T-helper 9 cell (primary cell): ENCODE results near the gene TRIM17.

Source experiments
- DNase-seq: peaks from one replicate; pipeline ENCODE4 v3.0.0-alpha.2; 2020

TRIM17 gene

DNA sequence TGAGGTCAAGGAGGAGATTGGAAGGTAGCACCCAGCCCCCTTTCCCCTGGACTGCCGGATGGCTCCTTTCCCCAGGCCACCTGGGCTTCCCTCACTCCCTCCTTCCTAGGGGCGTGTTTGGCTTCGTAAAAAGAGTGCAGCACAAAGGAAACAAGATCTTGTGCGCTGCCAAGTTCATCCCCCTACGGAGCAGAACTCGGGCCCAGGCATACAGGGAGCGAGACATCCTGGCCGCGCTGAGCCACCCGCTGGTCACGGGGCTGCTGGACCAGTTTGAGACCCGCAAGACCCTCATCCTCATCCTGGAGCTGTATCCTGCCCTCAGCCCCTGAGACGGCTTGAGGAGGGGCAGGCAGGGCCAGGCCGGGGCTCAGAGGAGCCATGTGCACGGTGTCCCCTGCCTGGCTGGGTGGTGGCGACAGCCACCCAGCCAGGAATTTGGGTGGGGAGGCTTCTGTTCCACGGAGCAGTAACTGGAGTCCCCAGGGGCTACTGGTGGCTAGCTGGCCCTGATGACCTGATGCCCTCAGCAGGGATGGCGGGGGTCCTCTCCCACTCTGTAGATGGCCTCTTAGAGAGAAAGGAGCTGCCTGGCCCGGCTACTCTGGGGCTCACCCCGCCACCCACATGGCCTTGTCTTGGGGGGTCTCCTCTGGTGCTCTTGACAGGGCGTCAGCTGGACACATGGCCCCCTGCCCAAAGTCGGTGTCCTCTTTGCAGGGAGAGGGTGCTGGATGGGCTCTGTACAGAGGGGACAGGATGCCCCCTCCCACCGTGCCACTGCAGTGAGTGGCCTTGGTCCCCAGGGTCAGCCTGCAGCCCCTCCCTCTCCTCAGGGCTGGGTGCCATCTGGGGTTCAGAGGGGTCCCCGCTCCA lies 49.6 kb downstream of the TRIM17 start:
- no peak for DNase-seq

DNA sequence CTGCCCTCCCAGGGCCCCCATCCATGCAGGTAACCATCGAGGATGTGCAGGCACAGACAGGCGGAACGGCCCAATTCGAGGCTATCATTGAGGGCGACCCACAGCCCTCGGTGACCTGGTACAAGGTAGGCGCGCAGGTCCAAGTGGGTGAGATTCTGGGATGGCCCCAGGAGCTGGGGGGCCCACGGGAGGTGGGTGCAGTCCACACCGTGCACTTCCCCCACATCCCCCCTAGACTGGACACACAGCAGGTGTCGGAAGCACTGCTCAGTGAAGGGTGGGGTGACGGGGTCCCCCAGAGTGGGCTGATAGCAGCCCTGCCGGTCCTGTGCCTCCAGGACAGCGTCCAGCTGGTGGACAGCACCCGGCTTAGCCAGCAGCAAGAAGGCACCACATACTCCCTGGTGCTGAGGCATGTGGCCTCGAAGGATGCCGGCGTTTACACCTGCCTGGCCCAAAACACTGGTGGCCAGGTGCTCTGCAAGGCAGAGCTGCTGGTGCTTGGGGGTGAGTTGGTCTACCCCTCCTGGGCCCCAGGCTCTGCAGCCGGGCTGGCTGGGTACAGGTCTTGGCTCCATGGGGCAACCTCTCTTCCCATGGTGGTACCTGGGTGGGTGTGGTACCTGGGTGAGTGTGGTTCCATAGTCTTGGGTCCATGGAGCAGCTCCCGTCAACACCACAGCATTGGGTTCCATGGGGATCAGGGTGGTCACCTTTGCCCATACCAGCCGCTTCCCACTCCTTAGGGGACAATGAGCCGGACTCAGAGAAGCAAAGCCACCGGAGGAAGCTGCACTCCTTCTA lies 50.4 kb downstream of the TRIM17 start:
- no peak for DNase-seq

DNA sequence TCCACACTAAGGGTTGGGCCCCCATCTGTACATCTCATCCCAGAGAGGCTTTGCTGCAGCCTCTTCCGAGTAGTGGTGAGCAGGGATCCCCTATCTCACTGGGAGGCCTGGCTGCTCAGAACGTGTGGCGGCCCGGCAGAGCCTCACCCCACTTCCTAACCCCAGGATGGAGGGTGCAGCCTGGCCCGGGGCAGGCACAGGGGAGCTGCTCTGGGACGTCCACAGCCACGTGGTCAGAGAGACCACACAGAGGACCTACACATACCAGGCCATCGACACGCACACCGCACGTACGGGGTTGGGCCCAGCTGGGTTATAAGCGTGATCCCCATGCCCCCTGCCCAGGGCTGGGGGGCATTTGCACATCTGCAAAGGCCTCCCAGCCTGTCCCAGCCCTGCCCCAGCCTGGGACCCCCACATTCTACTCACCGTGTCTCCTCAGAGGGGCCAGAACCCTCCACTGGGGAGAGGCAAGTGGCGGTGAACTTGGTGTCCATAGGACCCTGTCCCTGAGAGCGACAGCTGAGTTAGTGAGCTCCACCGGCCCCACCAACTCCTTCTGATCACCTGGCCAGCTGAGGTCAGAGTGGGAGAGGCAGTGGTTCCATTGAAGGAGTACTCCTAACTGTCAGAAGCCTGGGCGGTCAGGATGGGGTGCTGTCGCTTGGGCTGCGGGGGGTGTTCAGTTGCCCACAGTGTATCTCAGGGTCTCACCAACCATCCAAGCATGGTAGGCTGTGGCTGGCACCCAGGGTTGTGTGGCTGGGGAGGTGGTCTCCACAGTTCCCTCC lies 51.2 kb downstream of the TRIM17 start:
- DNase-seq = no peak

DNA sequence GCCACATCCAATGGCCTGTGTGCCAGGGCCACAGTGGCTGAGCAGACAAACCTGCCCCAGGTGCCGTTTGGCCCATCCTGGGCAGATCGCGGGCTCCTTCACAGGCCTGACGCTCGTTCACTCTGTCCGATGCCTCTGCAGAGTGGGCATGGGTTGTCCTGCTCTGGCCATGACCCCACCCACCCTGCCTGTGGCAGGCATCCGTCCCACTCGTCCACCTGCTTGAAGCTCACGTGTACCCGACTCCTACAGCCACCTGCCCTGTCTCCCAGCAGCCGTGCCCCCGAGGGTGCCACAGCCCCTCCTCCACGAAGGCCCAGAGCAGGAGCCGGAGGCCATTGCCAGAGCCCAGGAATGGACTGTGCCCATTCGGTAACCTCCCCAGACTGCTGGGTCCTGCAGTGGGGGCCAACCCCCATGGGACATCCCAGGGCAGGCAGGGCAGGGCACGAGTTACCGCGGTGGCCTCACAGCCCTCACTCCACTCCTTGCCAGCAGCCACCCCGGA lies 51.9 kb downstream of the TRIM17 start:
- no peak for DNase-seq

DNA sequence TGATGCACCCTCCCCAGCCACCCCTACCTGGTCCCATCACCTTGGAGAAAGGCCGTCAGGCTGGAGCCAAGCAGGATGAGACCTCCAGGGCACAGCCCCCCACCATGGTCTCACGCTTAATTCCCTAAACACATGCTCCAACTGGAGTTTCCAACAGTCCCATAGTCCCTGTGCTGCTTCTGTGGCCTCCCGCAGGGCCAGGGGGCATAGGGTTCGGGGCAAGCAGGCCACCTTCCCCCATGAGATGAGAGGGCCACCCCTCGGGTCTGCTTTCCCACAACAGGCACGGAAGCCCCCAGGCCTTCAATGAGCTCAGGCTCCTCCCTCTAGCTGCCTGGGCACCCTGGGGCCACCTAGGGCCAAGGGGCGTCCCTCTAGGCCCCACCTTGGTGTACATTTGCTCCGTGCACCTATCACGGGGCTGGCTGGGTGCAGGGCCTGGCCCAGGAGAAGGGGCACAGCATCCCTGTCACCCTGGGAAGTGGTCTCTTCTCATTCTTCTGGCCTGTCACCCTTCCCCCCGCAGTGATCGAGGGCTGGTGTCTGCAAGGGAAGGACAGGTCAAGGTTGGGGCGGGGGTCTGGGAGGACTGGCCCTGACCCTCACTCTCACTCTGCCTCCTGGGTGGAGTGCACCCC lies 52.5 kb downstream of the TRIM17 start:
- no peak for DNase-seq

DNA sequence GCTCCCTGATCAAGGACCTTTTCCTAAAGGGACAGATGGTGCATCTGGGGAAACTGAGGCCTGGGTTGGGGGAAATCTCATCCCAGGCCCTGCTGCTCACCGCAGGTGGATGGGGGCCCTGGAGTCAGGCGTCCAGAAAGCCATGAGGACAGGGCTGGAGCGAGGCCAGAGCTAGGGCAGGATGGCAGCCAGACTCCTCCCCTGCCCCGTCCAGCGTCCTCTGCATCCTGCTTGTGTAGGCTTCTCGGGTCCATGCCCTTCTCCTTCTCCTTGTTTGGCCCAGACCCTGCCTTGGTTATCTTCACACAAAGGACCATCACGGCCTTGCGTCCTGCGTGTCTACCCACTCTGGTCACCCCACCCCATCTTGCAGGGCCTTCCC lies 53.0 kb downstream of the TRIM17 start:
- no peak for DNase-seq

DNA sequence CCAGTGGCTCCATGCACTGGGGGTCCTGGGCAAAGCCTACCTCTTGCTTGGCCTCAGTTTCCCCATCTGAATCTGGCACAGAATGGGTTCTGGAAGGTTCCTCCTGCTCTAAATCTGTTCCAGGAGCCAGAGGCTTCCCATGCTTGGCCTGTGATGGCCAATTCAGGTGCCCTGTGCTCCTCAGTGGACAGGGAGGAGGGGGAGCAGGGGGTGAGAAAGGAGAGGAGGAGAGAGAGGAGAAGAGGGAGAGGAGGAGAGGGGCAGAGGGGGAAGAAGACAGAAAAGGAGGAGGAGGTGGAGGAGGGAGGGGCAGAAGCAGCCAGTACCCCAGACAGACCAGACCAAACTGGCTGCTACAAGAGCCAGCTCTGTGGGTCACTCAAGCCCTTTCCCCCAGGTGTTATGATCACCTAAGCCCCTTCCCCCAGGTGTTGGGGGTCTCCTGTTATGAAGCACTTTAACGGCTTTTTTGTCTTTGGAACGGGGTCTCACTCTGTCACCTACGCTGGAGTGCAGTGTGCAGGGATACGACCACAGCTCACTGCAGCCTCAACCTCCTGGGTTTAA lies 53.7 kb downstream of the TRIM17 start:
- no peak for DNase-seq

DNA sequence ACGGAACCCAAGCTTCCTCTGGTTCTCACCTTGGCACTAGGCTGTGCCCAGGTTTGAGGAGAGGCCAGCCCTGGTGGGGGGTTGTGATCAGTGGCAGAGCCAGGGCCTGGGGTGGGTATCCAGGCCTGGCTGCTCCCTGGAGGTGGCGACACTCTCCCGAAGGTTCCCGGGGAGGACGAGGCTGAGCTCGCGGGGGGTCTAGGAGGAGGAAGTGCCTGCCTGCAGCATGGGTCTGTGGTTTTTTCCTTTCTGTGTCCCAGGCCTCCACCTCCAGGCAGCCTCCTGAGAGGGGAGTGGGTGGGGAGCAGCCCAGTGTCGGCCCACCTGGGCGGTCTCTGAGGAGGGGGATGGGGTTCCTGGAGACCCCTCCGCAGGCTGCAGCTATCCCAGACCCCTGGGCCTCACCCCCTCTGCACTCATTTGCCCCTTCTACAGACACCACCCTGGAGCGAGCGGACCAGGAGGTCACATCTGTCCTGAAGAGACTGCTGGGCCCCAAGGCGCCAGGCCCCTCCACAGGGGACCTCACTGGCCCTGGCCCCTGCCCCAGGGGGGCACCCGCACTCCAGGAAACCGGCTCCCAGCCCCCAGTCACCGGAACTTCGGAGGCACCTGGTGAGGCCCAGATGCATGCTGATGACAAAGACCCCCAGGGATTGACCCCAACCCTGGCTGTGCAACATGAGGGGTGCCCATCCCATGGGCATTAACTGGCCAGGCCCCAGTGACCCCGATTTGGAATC lies 54.3 kb downstream of the TRIM17 start:
- DNase-seq = no peak

DNA sequence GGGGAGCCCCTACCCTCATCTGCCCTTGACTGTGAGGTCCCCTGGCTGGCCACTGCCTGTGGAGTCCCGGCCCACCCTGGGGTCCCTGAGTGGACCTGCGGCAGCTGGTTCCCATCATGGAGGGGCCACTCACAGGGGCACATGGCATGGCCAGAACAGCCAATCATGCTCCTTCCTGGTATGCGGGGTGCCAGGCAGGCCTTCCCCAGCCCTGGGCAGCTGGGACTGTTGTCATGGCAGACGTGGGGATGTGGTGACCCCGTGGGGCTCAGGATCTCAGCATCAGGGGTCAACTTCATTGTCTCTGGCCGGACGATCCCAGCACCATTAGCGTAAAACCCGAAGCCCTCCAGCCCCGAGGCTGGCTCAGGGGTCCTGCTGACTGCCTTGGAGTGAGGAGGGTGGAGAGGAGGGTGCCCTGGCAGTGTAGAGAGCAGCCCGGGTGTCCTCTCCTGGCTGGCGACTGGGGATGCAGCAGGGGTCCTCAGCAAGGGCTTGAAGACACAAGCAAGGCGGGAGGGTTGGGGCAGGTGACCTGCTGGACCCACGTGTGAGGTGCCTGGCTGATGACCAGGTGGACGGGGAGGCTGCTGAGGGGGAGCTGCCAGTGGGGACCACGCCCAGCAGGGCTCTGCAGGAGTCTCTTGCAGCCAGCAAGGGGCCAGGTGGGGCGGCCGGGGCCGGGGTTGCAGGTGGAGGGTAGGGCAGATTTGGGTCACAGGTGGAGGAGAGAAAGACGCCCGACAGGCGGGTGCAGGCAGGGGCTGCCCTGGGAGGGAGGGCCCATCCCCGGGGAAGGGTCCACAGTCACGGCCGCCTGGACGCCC lies 55.1 kb downstream of the TRIM17 start:
- DNase-seq = no peak

DNA sequence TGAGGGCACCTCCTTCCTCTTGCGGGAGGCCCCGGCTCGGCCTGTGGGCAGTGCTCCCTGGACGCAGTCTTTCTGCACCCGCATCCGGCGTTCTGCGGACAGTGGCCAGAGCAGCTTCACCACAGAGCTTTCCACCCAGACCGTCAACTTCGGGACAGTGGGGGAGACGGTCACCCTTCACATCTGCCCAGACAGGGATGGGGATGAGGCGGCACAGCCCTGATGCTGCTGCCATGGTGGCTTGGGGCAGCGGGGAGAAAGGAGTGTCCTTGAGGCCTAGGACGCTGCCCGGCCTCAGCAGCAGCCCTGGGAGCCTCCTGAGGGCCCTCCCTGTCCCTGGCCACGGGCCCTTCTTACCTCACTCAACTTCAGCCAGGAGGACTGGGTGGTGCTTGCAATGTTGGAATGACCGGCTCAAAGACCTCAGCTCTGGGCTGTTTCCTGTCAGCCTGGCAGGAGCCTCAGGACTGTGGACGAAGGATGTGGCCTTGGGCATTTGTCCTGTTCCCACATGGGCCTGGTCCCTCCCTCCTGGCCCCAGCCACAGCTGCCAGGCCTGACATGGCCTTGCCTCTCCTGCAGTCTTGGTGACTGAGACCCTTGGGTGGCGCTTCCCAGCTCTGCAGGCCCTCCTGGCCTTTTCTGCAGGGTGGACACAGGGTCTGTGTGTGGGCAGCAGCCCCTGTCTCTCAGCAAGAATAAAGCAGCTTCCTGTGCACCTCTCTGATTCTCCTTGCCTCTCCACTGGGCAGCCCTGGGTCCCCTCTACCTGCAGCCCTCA lies 55.9 kb downstream of the TRIM17 start:
- no peak for DNase-seq

DNA sequence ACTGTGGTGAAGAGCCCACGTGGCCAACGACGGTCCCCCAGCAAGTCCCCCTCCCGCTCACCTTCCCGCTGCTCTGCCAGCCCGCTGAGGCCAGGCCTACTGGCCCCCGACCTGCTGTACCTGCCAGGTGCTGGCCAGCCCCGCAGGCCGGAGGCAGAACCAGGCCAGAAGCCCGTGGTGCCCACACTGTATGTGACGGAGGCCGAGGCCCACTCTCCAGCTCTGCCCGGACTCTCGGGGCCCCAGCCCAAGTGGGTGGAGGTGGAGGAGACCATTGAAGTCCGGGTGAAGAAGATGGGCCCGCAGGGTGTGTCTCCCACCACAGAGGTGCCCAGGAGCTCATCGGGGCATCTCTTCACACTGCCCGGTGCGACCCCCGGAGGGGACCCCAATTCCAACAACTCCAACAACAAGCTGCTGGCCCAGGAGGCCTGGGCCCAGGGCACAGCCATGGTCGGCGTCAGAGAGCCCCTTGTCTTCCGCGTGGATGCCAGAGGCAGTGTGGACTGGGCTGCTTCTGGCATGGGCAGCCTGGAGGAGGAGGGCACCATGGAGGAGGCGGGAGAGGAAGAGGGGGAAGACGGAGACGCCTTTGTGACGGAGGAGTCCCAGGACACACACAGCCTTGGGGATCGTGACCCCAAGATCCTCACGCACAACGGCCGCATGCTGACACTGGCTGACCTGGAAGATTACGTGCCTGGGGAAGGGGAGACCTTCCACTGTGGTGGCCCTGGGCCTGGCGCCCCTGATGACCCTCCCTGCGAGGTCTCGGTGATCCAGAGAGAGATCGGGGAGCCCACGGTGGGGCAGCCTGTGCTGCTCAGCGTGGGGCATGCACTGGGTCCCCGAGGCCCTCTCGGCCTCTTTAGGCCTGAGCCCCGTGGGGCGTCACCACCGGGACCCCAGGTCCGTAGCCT lies 56.8 kb downstream of the TRIM17 start:
- DNase-seq = no peak

DNA sequence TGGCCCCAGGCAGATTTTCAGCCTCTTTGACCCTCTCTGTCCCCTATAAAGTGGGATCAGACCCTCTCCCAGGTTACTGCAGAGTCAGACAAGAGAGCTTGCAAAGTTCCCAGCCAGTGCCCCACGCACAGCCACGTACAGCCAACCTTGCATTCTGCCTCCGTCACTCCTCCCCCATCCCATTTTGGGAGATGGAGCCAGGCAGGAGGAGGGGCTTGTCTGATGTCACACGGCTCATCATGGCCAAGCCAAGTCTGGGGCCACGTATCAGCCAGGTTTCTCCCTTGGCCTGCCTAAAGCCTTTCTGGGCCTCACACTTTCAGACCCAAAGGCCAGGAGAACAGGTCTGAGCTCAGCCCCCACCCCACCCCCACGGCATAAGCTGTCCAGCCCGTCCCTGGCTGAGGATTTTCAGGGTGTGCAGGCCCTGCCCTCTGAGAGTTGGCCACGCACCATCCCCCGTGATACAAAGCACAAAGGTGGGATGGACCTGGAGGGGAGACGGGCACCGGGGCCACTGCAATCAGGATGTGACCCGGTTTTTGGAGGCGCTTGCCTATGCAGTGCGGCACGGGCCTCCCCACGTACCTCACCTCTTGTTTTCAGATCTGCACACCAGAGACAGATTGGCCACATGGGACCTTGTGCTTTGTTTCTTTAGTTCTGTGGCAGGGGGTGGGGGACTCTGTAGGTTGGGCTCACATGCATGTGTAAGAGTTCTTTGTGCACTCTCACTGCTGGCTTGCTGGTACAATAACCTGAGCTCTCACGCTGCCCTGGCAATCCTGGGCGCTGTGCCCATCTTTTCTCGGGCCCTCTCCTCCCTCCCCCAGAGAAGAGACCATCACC lies 57.7 kb downstream of the TRIM17 start:
- DNase-seq = no peak

DNA sequence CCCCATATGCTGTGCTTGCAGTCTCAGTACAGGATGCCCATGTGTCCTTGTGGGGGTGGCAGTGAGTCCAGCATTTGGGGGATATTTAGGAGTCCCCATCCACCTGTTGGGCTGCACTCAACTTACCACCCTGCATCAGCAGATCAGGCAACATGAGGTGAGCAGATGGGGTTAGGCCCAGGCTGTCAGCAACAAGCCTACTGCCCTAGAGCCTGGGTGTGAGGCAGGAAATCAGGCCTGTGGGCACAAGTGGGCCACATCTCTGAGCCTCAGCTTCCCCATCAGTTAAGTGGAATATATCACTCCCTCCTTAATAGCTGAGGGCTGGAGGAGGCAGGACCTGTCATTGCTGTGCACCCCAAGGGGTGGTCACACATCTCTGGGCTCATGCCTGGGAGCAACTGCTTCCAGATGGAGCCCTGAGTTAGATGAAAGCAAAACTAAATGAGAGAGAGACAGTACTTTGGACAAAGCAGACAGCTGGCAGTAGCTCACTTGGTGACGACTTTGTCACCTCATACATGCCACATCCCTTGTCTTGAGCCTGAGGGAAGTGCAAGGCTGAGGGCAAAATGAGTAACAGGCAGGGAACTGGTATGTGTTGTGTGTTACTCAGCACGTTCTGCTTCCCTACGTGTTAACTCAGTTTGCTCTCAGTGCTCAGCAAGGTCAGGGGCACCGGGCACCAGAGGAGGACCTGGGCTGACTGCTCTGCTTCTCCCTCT lies 58.5 kb downstream of the TRIM17 start:
- no peak for DNase-seq
